G401 (cell line): Measurements from ENCODE around the gene TBC1D22A. TPM values are rescaled to one million over a fixed set of nuclear protein-coding genes. Genes with fewer than 3 reads are reported as not detected.
"Not testable (repeated sequence)": the region's sequence is repeated elsewhere in the genome, so short reads cannot be mapped to it uniquely, and the experiment has no call there.

Experiments
- DNase-seq: peaks from one replicate; pipeline ENCODE4 v3.0.0-alpha.2; 2015; ENCODE audit warnings: low spot score
- in situ Hi-C: cut with HindIII; loops from 2 replicates; pipeline ENCODE4 v1.10.0; 2016; ENCODE audit warnings: low sequenced_read_pairs, mixed read lengths
- total RNA-seq: library from RNA; depleted of rRNA; stranded (reverse); fragments of >200 nt; shearing (Covaris generic); gene quantifications from 2 replicates; pipeline ENCODE4 v1.2.3, GENCODE V29; 2014

TBC1D22A gene
- total RNA-seq, 1 experiment from 2014 or later, result 11.1 TPM

DNA sequence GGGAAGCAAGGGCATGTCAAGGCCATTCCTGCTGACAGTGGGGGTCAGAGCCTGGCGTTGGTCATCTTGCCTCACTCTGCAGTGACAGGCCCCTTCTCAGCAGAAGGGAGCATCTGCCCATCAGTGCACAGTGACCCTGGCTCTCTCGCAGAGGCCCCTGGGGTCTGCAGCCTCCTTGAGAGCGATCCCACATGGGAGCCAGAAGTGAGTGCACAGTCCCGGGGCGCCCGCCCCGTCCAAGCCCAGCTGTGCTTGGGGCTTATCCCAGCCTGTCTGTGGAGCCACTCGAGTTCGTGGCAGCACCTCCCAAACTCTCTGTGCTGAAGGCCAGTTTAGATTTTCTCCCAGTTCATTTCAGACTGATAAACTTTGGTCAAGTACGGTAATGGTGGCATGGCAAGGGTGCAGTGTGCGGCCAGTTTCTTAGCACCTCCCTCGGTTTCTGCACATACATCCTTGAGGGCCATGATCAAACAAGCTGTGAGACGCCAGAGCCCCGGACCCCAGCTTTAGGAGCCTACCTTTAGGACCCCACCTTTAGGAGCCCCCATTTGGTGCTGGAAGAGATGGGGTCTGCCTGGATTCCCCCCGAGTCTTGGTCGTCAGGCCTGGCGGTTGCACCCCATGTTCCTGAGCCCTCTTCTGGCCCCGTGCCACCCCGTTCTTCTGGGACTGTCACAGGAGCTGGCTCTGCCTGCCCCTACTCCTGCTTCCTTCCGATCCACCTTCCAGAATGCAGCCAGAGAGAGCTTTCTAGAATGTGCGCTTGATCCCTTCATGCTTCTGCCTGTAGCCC is 369.4 kb downstream of the TBC1D22A start:
- DNase-seq, result no peak

DNA sequence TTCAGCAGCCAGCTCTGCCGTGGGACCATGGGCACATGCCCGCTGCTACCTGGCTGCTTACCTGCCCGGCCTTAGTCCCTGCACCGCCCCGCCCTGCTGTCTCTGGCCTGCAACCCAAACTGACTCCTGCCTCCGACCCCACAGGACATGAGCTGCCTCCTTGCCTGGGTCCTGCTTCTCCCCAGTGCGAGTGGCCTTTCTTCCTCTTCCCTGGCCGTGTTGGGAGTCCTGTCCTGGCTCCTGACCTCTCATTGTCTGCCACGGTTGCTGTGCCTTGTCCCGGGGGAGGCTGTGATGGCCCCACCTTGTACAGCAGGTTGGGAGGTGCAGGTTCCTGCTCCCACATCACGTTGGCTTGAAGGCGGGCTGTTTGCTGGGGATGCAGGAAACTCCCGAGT is 370.0 kb downstream of the TBC1D22A start:
- DNase-seq, result no peak

More for the DNA sequence above, 369.4 kb downstream of the TBC1D22A start:
- in situ Hi-C loops, result no loop called here

DNA sequence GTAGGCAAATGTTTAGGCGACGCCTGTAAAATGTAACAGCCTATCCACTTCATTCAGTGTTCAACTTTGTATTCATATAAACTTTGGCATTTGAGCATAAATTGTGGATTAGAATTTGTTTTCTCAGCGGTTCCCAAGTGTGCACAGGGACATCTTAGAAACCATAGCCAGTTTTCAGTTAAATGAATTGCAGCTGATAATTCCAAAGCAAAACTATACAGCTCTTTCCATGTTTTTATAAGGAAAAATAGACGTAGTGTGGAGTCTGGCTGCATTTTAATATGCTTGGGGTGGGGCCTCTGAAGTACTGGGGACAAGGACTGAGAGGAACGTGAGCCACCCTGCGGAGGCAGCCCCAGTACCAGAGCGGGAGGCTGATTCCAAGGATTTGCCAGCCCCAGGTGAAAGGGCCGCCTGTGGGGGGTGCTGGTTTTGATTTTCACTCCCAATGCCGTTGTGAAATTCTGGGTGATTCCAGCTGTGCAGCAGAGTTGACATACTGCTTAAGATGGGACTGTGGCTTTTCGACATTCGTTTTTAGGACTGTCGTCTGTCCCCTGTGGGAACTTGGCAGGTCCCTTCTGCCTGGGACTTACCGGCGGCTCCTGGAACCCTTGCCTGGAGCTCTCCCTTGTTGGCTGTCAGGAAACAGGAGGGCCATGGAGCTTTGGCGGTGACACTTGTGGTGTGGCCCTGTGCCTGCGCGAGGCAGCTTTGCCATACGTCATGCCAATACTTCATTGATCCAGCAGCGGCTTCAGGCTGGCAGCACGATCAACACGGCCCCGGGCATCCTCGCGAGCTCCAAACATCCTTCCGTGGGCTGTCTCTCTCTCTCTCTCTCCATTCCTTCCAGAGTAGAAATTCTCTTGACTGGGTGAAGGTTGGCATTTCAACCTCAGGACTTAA is 370.9 kb downstream of the TBC1D22A start:
- in situ Hi-C loops, result no loop called here
- DNase-seq, result no peak

More for the DNA sequence above, 370.0 kb downstream of the TBC1D22A start:
- in situ Hi-C loops, result no loop called here

DNA sequence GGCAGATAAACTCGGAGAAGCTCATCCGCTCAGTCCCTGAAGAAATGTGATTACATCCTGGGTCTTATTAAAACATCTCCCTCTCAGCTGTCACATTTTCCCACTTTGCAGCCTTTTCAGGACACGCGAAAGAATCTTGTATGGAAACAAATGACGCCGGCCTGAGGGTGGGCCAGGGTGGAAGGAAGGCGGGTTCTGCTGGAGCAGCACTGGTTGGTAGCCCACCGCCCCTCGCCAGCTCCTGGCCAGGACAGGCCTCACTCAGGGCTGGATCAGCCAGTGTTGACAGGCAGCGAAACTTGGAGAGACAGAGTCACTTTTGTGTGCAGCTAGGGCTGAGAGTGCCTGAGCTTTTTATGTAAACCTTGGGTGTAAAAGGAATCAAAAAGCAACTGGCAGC is 371.8 kb downstream of the TBC1D22A start:
- no peak for DNase-seq
- in situ Hi-C loops, result no loop called here

DNA sequence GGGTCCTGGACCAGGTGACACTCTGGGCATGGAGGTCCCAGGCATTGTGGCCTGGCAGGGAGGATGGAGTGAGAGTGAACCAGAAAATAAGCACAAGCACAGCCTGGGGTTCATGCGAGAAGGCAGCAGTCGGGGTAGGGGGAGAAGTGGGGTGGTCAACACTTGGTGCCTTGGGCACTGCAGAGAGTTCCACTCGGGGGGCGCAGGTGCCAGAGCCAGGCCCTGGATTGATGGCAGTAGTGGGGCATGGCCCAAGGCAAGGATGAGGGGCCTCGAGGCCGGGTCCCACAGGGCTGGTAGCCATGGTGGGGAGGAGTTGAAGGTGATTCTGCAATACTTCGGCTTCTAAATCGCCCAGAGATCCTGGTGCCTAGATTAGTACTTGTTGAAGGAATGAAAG is 372.9 kb downstream of the TBC1D22A start:
- no peak for DNase-seq
- in situ Hi-C loops, result no loop called here

DNA sequence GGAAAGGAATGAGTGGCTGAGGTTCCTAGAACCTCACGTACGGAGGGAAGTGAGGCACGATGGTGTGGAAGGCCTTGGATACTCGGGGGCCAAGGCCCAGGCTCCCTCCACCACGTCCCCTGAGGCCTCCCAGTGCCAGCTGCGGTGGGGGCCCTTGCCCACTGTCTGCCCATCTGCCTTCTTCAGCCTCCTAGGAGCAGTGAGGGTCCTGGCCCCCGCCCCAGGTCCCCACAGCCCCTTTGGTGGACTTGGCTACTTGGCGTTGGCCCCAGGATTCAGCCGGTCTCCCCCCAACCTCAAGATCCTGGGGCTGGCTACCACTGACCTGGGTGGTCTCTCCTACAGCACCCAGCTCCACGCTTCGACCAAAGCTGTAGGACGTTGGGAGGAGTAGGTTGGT is 373.6 kb downstream of the TBC1D22A start:
- in situ Hi-C loops, result no loop called here
- no peak for DNase-seq

DNA sequence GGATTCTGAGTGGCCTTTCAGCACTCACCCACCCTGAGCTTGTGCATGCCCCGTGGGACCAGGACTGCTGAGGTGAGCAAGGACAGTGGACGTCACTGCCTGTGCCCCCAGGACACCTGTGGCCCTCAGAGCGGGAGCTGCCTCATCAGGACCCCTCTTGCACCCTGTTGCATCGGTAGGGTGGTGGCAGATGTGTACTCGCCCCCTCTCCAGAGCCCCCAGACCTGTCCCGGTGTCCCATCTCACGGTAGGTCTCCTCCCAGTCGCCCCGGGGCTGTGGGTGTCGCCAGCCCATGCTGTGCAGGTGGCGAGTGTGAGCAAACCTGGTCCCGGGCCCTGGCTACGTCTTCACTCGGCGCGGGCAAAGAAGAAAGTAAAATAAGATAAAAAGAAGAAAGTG is 374.2 kb downstream of the TBC1D22A start:
- in situ Hi-C loops, result no loop called here
- DNase-seq, result no peak

DNA sequence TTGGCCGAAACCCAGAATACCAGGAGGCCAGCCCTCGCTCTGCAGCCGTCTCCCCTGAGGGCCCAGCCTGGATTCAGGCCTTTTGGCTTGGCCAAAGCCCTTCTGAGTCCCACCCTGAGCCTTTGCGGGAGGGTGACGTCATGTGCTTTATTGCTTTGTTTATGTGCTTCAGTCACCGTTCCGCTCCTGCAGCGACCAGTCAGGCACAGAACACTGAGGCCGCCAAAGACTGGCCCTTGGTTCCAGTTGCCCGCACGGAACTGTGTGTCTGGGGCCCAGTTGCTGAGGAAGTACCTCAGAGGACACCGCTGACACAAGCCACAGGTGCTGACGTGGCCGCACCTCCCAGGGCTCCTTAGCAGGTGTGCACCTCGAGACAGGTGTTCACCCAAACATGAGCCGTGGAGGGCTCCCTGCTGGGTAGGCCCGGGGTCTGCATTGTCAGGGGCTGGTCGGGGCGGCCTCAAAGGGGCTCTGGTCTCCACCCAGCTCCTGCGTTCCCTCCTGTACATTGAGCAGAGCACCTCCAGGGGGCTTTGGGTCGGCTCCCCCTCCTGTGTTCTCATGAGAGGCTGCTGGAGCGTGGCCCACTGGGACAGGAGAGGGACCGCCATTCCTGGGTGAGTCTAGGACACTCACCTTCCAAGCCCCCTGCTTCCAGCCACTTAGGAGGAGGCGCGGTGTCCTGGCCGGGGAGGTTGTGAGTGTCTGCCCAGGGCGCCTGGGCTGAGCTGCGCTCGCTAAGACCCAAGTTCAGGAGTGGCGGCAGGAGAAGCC is 376.8 kb downstream of the TBC1D22A start:
- DNase-seq, result no peak
- in situ Hi-C loops, result no loop called here

DNA sequence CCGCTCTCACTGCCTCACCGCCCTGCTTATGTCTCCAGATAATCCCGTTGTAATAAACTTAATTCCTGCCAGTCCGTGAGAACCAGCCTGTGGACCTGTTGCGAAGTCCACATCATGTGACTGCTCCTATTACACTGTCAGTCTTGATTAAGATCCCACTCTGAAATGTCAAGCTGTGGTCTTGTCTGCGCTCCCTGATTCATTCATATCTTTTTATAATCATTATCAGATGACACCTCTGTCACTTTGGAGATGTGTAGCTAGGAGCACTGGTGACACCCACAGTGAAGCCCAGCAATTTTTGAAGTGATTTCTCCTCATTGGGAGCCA is 377.3 kb downstream of the TBC1D22A start:
- in situ Hi-C loops, result no loop called here
- no peak for DNase-seq

DNA sequence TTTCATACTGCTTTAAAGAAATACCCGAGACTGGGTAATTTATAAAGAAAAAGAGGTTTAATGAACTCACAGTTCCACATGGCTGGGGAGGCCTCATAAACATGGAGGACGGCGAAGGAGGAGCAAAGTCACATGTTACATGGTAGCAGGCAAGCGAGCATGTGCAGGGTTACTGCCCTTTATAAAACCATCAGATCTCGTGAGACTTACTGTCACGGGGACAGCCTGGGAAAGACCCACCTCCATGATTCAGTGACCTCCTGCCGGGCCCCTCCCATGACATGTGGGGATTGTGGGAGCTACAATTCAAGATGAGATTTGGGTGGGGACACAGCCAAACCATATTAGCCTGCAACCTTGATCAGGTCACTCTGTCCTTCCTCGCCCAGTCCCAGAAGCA is 378.5 kb downstream of the TBC1D22A start:
- in situ Hi-C loops, DNase-seq: not testable (repeated sequence)

DNA sequence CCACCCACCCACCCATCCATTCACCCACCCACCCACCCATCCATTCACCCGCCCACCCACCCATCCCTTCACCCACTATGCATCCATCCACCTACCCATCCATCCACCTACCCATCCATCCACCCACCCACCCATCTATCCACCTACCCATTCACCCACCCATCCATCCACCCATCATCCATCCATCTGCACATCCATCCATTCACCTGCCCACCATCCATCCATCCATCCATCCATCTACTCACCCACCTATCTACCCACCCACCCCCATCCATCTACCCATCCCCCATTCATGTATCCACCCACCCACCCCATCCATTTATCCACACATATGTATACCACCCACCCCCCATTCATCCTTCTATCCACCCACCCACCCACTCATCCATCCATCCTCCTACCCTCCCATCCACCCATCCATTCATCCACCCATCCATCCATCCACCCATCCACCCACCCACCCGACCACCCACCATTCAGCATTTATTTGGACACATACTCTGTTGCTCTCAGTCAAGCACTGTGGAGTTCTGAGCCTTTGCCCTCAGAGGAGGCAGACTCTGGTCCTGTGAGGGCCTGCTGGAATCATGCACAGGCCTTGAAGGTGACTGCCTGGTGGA is 380.1 kb downstream of the TBC1D22A start:
- no peak for DNase-seq
- in situ Hi-C loops, result no loop called here

DNA sequence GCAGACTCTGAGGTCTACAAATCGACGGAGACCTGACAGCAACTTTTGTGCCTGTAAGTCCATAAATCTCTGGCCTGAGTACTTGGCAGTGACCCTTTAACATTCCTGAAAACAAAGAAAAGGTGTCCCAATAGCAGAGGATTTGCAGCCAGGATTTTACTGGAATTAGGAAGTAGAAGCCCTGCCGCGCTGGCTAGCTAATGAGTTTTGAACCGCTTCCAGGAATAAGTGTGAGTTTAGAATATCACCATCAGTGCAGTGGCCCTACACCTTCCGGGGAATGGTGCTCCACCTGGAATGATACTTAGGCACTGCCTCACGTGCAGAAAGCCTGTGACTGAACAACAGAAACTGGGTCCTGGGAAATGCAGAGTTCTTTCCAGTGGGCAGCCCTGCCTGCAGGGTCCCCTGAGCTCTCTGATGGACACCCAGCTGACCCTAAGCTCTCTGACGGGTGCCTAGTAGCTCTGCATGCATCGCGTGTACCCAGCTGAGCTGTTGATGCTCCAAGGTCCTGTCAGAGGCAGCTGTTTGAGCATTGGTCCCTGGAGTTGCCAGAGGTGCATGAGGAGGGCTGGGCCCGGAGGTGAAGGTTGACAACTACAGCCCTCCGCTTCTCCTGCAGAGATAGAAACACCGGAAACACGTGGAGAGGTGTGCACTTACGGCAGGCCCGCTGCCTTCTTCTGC is 380.9 kb downstream of the TBC1D22A start:
- no peak for DNase-seq
- in situ Hi-C loops, result no loop called here

DNA sequence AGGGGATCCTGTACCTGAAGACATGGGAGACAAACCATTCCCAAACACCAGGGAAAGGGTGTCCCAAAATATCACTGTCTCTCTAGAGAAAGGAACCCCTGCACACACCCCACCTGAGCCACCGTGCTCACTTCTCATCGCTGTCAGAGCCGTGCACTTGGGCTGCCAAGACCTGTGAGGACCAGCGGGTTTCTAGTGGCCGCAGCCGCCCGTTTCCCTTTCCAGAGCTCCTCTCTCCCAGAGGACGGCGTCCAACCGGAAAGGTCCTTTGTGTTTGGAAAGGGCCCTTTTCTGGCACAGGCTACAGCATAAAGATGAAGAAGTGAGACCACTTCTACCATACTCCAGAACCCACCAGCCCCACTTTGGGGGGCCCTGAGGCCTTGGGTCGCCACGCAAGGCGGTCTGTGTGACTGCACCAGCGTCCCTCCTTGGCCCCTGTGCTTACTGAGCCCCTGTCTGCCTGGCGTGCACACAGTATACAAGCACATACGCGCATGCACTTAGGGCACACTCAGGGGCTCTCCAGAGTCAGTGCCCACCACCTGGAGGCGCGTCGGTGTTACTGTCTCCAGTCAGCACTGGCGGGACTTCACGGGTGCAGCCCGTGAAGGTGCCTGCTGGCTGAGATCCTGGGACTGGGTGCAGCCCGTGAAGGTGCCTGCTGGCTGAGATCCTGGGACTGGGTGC is 381.8 kb downstream of the TBC1D22A start:
- DNase-seq, result no peak
- in situ Hi-C loops, result no loop called here

DNA sequence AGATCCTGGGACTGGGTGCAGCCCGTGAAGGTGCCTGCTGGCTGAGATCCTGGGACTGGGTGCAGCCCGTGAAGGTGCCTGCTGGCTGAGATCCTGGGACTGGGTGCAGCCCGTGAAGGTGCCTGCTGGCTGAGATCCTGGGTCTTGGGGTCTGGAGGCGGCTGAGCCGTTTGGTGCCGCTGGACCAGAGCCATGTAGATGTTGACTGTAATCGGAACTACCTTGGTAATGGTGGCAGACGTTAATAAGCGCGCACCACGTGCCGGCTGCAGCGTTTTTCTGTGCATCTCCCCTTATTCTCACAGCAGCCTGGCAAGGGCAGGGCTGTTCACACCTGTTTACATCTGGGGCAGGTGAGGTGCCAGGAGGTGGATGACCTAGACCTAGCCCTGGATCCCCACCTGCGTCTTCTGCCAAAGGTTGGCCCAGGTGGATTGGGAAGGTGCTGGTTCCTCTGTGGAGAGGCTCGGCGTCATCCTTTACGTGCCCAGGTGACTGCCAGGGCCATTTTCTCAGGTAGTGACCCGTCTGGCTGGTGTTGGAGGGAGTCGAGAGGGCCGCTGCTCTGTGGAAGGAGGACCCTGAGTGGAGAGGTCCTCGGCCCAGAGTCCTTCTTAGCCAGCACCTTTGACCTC is 382.5 kb downstream of the TBC1D22A start:
- DNase-seq, result no peak
- in situ Hi-C loops, result no loop called here

DNA sequence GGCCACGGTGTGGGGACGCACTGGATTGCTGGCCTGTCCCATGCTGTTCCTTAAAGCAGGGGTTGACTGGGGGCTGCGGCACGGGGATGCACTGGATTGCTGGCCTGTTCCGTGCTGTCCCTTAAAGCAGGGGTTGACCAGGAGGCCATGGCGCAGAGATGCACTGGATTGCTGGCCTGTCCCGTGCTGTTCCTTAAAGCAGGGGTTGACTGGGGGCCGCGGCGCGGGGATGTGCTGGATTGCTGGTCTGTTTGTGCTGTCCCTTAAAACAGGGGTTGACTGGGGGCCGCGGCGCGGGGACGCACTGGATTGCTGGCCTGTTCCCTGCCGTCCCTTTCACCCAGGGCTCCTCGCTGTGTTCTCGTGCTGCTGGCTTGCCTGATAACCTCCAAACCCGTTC is 383.4 kb downstream of the TBC1D22A start:
- DNase-seq, result no peak
- in situ Hi-C loops, result no loop called here

DNA sequence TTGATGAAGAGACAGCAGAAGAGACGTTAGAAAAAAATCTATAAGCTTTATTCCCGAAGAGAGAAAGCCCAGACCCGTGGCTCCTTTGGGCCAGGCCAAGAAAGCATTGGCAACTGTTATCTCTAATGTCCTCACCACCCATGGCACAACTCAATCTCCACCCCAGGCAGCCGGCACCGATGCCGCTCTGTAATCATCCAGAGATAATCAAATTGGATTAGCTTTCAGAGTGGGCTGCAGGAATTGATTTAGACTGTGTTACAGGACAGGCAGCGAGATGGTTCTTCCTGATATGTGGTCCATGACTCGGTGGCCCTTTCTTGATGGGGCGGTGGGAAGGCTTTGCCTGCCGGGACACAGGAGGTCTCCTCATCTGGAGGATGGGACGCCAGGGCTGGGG is 383.9 kb downstream of the TBC1D22A start:
- in situ Hi-C loops, result no loop called here
- no peak for DNase-seq

DNA sequence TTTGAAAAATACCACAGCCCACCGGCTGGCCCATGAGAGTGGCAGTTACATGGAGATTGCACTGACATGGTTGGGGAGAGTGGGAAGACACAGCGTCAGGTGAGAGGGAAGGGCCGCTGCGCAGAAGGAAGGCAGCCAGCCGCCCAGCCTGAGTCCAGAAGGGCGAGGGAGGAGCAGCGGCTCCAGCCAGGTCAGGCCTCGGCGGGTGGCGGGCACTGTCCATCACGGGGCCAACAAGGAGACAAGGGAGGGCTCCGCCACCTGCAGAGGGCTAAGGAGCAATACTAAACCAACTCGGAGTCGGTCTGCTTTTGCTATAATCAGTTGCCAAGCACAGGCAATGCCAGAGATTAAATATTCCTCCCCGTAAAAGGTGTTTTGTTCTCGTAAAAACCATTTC is 384.5 kb downstream of the TBC1D22A start:
- peak; percentile 77 for DNase-seq
- in situ Hi-C loops, result no loop called here

DNA sequence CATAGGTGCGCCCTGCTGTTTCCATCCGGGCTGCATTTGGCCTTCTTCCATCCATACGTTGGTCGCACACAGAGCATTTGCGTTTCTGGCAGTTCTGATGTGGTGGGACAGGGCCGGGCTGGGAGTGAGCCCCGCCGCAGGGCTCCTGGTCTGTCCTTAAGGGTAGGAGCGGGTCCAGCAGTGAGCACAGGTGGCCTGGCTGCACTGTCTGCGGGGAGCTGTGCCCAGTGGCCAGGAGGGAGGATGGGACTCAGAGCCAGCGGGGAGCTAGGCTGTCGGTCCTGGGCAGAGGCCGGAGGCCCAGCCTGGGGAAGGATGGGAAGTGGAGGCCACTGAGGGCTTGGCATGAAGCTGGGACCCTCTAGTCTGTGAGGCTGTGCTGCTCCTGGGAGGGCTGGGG is 385.1 kb downstream of the TBC1D22A start:
- DNase-seq, result no peak
- in situ Hi-C loops, result no loop called here
